GM19328 (cell line): ENCODE measurements around the gene RERE.

Experiments
- ATAC-seq: cut with Tn5 transposase; IDR thresholded peaks from one replicate; pipeline ENCODE4 v1.9.1; 2021; ENCODE audit warnings: mild to moderate bottlenecking, moderate library complexity; ENCODE audit not compliant: unreplicated experiment

The RERE gene

GRCh38 chr1:8722366-8722765, 95.1 kb downstream of the RERE start:
- no peak for ATAC-seq

- ATAC-seq: no peak
These were observed 95.6 kb downstream of the RERE start for GRCh38 chr1:8721679-8722324.

- no peak for ATAC-seq
These were observed 97.1 kb downstream of the RERE start for GRCh38 chr1:8720347-8720746.

- ATAC-seq: no peak
These were observed 98.5 kb downstream of the RERE start for GRCh38 chr1:8718850-8719361.

GRCh38 chr1:8717148-8717547, 100.3 kb downstream of the RERE start:
- ATAC-seq: no peak

GRCh38 chr1:8716238-8716637, 101.2 kb downstream of the RERE start:
- ATAC-seq: no peak

GRCh38 chr1:8714173-8714572, 103.3 kb downstream of the RERE start:
- no peak for ATAC-seq

- ATAC-seq: no peak
These were observed 104.8 kb downstream of the RERE start for GRCh38 chr1:8712413-8713231.

GRCh38 chr1:8711873-8712412, 105.5 kb downstream of the RERE start:
- ATAC-seq: no peak

GRCh38 chr1:8711151-8711550, 106.3 kb downstream of the RERE start:
- no peak for ATAC-seq

- ATAC-seq: no peak
These were observed 109.2 kb downstream of the RERE start for GRCh38 chr1:8708259-8708658.

GRCh38 chr1:8706995-8707396, 110.4 kb downstream of the RERE start:
- ATAC-seq: no peak

- no peak for ATAC-seq
These were observed 111.1 kb downstream of the RERE start for GRCh38 chr1:8706291-8706690.

GRCh38 chr1:8704866-8705506, 112.5 kb downstream of the RERE start:
- ATAC-seq: no peak

GRCh38 chr1:8702850-8703810, 114.3 kb downstream of the RERE start:
- peak; percentile 64 for ATAC-seq

- no peak for ATAC-seq
These were observed 115.0 kb downstream of the RERE start for GRCh38 chr1:8702472-8702849.

- no peak for ATAC-seq
These were observed 115.5 kb downstream of the RERE start for GRCh38 chr1:8701794-8702471.

GRCh38 chr1:8699679-8700078, 117.8 kb downstream of the RERE start:
- no peak for ATAC-seq

- ATAC-seq: no peak
These were observed 118.4 kb downstream of the RERE start for GRCh38 chr1:8698937-8699447.
